GM21515 (cell line): ENCODE data around the gene UBL5.

Source experiments
- ATAC-seq: cut with Tn5 transposase; IDR thresholded peaks from one replicate; pipeline ENCODE4 v1.9.1; 2021; ENCODE audit not compliant: unreplicated experiment

UBL5 gene

GRCh38 chr19:9850235-9850959, 22.7 kb downstream of the UBL5 start:
- no peak for ATAC-seq

DNA sequence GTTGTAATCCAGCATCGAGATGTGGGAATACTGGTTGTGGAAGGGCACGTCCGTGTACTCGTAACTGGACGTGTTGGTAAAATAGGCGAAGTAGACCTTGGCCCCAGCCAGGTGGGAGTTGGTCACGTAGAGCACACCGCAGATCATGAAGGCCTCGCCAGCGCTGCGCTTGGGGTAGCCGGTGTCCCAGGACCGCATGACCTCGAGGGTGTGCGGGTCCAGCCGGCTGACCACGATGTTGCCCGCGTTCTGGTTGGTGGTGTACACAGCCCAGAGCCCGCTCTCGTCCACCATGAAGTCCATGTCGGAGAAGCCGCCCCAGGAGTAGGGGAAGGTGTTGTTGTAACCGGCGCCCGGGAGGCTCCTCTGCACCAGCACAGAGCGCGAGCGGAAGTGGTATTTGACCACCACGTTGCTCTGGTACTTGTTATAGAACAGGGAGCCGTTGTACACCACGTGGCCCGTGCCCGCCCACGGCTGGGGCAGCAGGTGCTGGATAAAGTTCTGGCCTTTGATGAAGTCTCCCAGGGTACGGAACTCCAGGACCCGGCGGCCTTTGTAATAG, 26.6 kb downstream of the UBL5 start:
- no peak for ATAC-seq

DNA sequence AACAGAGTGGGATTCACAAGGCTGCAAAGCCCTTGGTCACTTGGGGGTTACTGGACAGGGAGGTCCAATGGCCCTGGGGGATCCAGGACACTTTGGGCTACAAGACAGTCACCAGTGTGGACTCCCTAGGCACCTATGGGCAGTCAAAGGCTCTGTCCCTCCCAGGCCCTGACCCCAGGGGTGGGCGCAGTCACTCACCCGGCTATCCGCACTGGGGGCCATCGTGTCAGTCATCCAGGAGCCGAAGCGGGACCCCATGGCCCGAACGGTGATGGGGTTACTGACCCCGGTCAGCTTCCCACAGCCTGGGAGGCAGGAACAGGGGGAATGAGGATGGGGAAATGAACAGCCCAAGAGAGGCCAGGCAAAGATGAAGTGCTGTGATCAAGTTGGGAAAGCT, 28.9 kb downstream of the UBL5 start:
- no peak for ATAC-seq

DNA sequence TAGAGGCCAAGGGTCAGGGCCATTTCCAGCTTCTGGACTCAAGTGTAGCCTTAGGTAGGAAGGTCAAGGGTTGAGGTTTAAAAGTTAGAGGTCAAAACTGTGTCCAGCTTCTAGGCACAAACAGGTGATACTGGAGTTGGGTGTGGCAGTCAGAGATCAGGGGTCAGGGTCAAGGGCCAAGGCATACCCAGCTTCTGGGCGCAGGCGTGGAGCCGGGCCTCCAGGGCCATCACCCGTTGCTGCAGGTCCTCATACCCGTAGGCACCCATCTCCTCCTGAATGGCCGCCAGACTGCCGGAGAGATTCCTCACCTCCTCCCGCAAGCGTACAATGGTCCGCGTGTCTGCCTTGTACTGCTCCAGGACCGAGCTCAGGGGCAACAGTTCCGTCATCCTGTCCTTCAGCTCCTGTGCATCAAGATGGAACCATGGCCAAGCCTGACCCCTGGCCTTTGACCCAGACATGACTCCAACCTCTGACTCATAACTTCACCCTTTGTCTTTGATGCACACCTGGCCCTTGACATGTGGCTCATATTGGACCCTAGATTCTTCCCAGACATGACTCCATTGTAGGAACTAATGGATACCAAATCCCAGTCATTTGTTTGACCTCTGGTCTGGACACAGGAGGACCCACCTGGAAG, 29.5 kb downstream of the UBL5 start:
- ATAC-seq, result no peak

GRCh38 chr19:9857920-9858746, 30.4 kb downstream of the UBL5 start:
- no peak for ATAC-seq

- ATAC-seq, result no peak
These were observed 31.0 kb downstream of the UBL5 start for GRCh38 chr19:9858766-9859165.

DNA sequence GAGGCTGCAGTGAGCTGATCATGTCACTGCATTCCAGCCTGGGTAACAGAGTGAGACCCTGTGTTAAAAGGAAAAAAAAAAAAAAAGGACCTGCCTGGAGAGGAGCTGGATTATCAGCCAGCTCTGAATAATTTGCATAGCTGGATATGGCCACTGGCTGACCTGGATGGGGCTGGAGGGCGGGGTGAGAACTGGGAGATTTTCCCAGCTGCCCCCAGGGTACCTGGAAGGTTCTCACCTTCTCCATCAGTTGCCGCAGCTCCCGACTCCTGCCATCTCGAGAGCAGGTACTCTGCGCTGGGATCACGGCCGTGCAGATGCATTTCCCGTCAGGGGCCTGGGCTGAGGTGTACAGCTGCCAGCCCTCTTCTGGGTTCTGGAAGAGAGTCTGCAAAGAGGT, 32.7 kb downstream of the UBL5 start:
- no peak for ATAC-seq

GRCh38 chr19:9861503-9861902, 33.8 kb downstream of the UBL5 start:
- ATAC-seq, result no peak

- no peak for ATAC-seq
These were observed 35.2 kb downstream of the UBL5 start for GRCh38 chr19:9862938-9863337.

GRCh38 chr19:9863759-9864158, 36.0 kb downstream of the UBL5 start:
- no peak for ATAC-seq

GRCh38 chr19:9865732-9866501, 38.2 kb downstream of the UBL5 start:
- no peak for ATAC-seq

DNA sequence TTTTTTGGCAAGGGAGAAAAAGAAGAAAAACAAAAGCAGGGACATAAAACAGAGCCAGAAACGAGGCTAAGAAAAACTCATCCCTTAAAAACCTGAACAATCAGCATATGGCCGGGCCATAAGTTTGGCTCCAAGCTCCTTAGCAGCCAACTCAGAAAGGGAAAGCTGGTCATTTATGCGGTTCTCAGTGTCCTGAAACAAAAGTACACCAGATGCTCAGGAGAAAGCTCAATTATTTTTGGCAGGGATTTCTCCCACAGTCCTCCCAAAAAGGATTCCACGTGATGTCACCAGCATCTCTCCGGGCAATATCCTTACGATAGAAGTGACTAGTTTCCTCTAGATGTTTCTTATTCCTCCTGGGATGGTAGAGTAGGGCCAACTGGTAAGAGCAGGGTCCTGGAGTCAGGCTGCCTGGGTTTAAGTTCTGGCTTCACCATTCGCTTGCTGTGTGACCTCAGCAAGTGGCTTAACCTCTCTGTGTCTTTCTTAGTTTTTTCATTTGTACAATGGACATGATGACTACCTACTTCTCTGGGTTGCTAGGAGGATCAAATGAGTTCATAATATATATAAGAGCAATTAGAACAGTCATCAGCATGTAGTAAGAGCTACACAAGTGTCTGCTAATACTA, 41.4 kb downstream of the UBL5 start:
- no peak for ATAC-seq

- ATAC-seq, result no peak
These were observed 44.1 kb downstream of the UBL5 start for GRCh38 chr19:9871626-9872338.

GRCh38 chr19:9872618-9873242, 45.0 kb downstream of the UBL5 start:
- ATAC-seq, result no peak

DNA sequence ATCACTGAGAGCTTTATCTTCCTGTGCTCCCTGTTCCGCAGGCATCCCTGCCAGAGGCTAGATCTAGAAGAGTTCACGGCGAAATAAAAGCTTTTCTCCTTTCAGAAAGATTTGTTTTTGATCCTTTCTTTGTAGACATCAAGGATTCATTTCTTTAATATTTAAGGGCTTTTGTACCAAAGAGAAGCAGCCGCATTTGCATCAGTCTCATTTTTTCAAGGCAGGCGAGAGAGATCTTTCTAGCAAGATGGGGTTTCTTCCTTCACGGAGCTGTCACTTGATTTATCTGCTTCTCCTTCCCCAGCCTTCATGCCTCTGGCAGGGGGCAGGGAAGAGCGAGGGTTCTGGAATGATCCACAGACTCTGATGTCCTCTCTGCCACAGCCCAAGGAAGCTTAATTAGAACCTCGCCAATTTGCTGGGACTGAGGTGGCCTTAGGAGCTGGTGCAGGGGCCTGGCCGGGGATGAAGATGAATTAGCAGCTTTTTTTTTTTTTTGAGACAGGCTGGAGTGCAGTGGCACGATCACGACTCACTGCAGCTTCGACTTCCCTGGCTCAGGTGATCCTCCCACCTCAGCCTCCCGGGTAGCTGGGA, 47.4 kb downstream of the UBL5 start:
- no peak for ATAC-seq

GRCh38 chr19:9875796-9876195, 48.1 kb downstream of the UBL5 start:
- ATAC-seq, result no peak

- no peak for ATAC-seq
These were observed 50.2 kb downstream of the UBL5 start for GRCh38 chr19:9877780-9878510.

DNA sequence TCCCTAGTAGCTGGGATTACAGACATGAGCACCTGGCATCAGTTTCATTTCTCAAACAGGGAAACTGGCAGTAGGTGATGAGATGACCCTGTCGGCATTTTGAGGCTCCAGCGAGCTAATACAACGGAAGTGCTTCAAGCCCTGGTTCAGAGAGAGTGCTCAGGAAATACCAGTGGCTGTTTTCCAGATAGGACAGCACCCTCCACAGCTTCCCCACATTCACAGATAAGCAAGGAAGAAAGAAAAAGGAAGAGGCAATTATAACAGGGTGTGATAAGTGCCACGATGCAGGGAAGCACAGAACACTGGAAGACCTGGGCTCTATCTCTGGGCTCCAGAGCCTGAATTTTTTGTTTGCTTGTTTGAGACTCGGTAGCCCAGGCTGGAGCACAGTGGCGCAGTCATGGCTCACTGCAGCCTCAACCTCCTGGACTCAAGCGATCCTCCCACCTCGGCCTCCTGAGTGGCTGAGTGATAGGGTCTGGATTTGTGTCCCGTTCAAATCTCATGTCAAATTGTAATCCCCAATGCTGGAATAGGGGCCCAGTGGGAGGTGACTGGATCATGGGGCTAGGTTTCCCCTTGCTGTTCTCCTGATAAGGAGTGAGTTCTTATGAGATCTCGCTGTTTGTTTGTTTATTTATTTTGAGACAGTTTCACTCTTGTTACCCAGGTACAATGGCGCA, 50.9 kb downstream of the UBL5 start:
- ATAC-seq, result no peak
